ENCODE results near the gene EYA2. TPM values are rescaled to one million over a fixed set of nuclear protein-coding genes. Genes with fewer than 3 reads are reported as not detected.

Gene EYA2
- total and polyA plus RNA-seq, 4 donors: 0.17 to 0.54 (median 0.23) TPM; not detected in 1

DNA sequence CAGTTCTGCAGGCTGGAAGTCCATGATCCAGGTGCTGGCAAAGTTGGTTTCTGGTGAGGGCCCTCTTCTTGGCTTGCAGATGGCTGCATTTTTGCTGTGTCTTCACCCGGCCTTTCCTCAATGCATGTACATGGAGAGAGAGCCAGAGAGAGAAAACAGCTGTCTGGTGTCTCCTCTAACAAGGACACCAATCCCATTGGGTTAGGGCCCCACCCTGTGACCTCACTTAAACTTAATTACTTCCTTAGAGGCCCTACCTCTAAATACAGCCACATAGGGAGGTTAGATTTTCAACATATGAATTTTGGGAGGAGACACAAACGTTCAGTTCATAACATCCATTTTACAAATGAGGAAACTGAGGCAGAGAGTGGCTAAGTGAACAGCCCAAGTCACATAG is 259.4 kb downstream of the EYA2 start:
- 83% methylated on average over 2 of the region's 2 CpGs for WGBS

DNA sequence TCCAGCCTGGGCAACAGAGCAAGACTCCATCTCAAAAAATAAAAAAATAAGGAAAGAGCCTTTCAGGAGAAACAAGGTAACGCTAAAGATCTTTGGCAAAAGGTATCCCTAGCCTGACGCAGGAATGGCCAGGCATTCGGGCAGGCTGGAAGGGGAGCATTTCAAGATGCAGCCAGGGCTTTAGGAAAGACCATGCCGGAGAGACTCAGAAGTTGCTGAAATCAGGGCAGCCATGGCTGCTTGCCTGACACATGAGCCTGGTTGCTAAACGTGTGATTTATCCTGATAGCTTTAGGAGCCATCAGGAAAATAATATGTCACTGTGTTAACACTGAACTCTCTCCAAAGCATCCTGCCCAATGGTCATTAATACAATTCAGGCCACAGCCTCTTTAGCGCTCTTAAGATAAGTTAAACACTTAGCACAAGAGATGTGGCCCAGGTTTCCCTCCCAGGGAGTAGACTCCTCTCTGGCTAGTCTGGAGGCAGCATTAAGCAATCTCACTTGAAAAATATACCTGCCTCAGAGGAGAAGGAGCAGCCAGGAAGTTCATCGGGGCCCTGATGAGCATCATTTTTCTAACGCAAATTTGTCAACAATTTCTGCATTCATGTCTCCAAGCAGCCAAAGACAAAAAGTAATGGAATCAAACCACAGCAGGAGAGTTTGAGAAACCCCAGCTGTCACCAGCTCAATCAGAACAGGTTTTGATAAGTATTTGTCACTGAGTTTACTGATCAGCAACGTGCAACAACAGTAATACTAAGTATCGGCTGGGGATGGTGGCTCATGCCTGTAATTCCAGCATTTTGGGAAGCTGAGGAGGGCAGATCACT is 261.9 kb downstream of the EYA2 start:
- DNase-seq (ENCODE audit: low spot score): no peak
- no peak for TF ChIP-seq JUND (IDR thresholded peaks at IDR 0.05)
- TF ChIP-seq TAF1 (conservative IDR thresholded peaks at IDR 0.05): no peak
- no peak for TF ChIP-seq GABPA (IDR thresholded peaks at IDR 0.05 in 1 of 2, conservative IDR thresholded peaks at IDR 0.05 in 1 of 2)
- TF ChIP-seq, protein P1, sequence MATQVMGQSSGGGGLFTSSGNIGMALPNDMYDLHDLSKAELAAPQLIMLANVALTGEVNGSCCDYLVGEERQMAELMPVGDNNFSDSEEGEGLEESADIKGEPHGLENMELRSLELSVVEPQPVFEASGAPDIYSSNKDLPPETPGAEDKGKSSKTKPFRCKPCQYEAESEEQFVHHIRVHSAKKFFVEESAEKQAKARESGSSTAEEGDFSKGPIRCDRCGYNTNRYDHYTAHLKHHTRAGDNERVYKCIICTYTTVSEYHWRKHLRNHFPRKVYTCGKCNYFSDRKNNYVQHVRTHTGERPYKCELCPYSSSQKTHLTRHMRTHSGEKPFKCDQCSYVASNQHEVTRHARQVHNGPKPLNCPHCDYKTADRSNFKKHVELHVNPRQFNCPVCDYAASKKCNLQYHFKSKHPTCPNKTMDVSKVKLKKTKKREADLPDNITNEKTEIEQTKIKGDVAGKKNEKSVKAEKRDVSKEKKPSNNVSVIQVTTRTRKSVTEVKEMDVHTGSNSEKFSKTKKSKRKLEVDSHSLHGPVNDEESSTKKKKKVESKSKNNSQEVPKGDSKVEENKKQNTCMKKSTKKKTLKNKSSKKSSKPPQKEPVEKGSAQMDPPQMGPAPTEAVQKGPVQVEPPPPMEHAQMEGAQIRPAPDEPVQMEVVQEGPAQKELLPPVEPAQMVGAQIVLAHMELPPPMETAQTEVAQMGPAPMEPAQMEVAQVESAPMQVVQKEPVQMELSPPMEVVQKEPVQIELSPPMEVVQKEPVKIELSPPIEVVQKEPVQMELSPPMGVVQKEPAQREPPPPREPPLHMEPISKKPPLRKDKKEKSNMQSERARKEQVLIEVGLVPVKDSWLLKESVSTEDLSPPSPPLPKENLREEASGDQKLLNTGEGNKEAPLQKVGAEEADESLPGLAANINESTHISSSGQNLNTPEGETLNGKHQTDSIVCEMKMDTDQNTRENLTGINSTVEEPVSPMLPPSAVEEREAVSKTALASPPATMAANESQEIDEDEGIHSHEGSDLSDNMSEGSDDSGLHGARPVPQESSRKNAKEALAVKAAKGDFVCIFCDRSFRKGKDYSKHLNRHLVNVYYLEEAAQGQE (IDR thresholded peaks at IDR 0.05): no peak
- no peak for TF ChIP-seq SP1 (IDR thresholded peaks at IDR 0.05)
- TF ChIP-seq EGR1 (IDR thresholded peaks at IDR 0.05; ENCODE audit: low read depth in 2 of 2): no peak
- no peak for TF ChIP-seq HNF4A (conservative IDR thresholded peaks at IDR 0.05)
- 78% methylated on average over 10 of the region's 10 CpGs for WGBS

More for the DNA sequence above, 259.4 kb downstream of the EYA2 start:
- Histone ChIP-seq H3K27ac (ENCODE audit: low read depth in 1 of 2, low read length in 2 of 2) (no peak overlapping the region), H3K9ac (ENCODE audit: low read depth in 1 of 2, low read length in 2 of 2) (no peak overlapping the region), H3K27me3 (ENCODE audit: control insufficient read depth in 4 of 4, insufficient read depth in 4 of 4, low read length in 3 of 4) (no peaks in the 10 kb centered on the region), H3K36me3 (ENCODE audit: control insufficient read depth in 4 of 4, insufficient read depth in 3 of 4, low read depth in 1 of 4, low read length in 3 of 4) (no peaks in the 10 kb centered on the region), H3K4me1 (ENCODE audit: control insufficient read depth in 4 of 4, insufficient read depth in 4 of 4, low read length in 3 of 4) (no peaks in the 10 kb centered on the region), H3K4me3 (ENCODE audit: low read depth in 1 of 3, low read length in 3 of 3) (no peak overlapping the region), H3K9me3 (ENCODE audit: control insufficient read depth in 4 of 4, low read length in 3 of 4) (no peaks in the 10 kb centered on the region)
- TF ChIP-seq, protein P2, sequence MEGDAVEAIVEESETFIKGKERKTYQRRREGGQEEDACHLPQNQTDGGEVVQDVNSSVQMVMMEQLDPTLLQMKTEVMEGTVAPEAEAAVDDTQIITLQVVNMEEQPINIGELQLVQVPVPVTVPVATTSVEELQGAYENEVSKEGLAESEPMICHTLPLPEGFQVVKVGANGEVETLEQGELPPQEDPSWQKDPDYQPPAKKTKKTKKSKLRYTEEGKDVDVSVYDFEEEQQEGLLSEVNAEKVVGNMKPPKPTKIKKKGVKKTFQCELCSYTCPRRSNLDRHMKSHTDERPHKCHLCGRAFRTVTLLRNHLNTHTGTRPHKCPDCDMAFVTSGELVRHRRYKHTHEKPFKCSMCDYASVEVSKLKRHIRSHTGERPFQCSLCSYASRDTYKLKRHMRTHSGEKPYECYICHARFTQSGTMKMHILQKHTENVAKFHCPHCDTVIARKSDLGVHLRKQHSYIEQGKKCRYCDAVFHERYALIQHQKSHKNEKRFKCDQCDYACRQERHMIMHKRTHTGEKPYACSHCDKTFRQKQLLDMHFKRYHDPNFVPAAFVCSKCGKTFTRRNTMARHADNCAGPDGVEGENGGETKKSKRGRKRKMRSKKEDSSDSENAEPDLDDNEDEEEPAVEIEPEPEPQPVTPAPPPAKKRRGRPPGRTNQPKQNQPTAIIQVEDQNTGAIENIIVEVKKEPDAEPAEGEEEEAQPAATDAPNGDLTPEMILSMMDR (IDR thresholded peaks at IDR 0.05; ENCODE audit: low read depth, low read length, missing input control): no peak
- TF ChIP-seq, protein P1 (IDR thresholded peaks at IDR 0.05): no peak
- TF ChIP-seq FOXA1 (IDR thresholded peaks at IDR 0.05): no peak
- no peak for TF ChIP-seq RAD21 (IDR thresholded peaks at IDR 0.05)
- no peak for TF ChIP-seq JUND (IDR thresholded peaks at IDR 0.05)
- DNase-seq (ENCODE audit: low spot score): no peak

More for the DNA sequence above, 261.9 kb downstream of the EYA2 start:
- no peaks in the 10 kb centered on the region for H3K9me3 ChIP-seq (ENCODE audit: control insufficient read depth in 4 of 4, low read length in 3 of 4)
- no peaks in the 10 kb centered on the region for H3K27me3 ChIP-seq (ENCODE audit: control insufficient read depth in 4 of 4, insufficient read depth in 4 of 4, low read length in 3 of 4)
- no peak overlapping the region for H3K4me3 ChIP-seq (ENCODE audit: low read depth in 1 of 3, low read length in 3 of 3)
- no peaks in the 10 kb centered on the region for H3K36me3 ChIP-seq (ENCODE audit: control insufficient read depth in 4 of 4, insufficient read depth in 3 of 4, low read depth in 1 of 4, low read length in 3 of 4)
- H3K4me1 ChIP-seq (ENCODE audit: control insufficient read depth in 4 of 4, insufficient read depth in 4 of 4, low read length in 3 of 4): no peaks in the 10 kb centered on the region
- H3K27ac ChIP-seq (ENCODE audit: low read depth in 1 of 2, low read length in 2 of 2): no peak overlapping the region
- H3K9ac ChIP-seq (ENCODE audit: low read depth in 1 of 2, low read length in 2 of 2): no peak overlapping the region
